ENCODE results near the gene SCGB2A2.

SCGB2A2 gene

DNA sequence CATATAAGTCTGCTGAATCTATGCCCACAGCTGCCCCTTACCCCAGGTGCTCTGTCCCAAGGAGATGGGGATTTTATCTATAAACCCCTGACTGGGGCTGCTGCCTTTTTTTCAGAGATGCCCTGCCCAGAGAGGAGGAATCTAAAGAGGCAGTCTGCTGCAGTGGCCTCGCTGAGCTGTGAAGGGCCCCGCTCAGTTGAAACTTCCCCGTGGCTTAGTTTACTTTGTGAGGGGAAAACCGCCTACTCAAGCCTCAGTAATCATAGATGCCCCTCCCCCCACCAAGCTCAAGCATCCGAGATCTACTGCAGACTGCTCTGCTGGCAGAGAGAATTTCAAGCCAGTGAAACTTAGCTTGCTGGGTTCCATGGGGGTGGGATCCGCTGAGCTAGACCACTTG, 36.3 kb downstream of the SCGB2A2 start:
- no peak for DNase-seq (ENCODE audit: low read depth, low spot score)

DNA sequence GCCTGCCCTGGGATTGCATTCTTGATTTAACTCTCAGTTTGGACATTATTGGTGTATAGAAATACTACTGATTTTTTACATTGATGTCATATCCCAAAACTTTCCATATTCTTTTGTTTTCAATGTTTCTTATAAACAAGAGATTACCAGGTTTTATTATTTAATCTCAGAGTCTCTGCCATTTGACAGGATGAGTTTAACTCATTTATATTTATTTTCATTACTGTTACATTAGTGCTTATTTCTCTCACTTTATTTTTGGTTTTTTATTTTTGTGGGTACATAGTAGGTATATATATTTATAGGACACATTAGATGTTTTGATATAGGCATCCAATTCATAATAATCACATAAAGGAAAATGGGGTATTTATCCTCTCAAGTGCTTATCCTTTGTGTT, 38.0 kb downstream of the SCGB2A2 start:
- DNase-seq (ENCODE audit: low read depth, low spot score) = no peak

DNA sequence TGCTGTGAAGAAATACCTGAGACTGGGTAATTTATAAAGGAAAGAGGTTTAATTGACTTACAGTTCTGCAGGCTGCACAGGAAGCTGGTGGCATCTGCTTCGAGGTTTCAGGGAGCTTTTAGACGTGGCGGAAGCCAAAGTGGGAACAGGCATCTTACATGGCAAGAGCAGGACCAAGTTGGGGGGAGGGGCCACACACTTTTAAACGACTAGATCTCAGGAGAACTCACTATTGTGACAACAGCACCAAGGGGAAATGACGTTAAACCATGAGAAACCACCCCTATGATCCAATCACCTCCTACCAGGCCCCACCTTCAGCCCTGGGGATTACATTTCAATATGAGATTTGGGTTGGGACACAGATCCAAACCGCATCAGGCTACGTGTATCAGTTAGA, 40.0 kb downstream of the SCGB2A2 start:
- no peak for DNase-seq (ENCODE audit: low read depth, low spot score)

GRCh38 chr11:62315431-62315830, 45.5 kb downstream of the SCGB2A2 start:
- DNase-seq (ENCODE audit: low read depth, low spot score) = no peak

GRCh38 chr11:62322524-62322923, 52.6 kb downstream of the SCGB2A2 start:
- no peak for DNase-seq (ENCODE audit: low read depth, low spot score)
